ENCODE results near the gene ARTN. TPM values are rescaled to one million over a fixed set of nuclear protein-coding genes. Genes with fewer than 3 reads are reported as not detected.
A peak's percentile ranks its signal among the peaks of the same experiment; 100 is the strongest.

The ARTN gene
- not detected for total RNA-seq

- intact Hi-C loops (cut with DNase I) = loop anchor here (1.0 to 5.0 kb wide), 2 partner anchors 170 to 406 kb away; no protein-coding TSS in a partner anchor
- Histone ChIP-seq H3K4me1 (peaks cover 8 to 19% of the 10 kb centered on the region in 2 donors), H3K9me3 (no peaks in the 10 kb centered on the region), H3K27me3 (peaks cover 7% of the 10 kb centered on the region), H3K27ac (no peak within 1 kb of the TSS), H3K36me3 (peaks cover 0 to 3% of the 10 kb centered on the region in 2 donors), H3K4me3 (peak within 1 kb of the TSS; percentile 55 to 62)
- no peak for DNase-seq (ENCODE audit: low spot score in 2 of 2)
- TF ChIP-seq, protein P1, sequence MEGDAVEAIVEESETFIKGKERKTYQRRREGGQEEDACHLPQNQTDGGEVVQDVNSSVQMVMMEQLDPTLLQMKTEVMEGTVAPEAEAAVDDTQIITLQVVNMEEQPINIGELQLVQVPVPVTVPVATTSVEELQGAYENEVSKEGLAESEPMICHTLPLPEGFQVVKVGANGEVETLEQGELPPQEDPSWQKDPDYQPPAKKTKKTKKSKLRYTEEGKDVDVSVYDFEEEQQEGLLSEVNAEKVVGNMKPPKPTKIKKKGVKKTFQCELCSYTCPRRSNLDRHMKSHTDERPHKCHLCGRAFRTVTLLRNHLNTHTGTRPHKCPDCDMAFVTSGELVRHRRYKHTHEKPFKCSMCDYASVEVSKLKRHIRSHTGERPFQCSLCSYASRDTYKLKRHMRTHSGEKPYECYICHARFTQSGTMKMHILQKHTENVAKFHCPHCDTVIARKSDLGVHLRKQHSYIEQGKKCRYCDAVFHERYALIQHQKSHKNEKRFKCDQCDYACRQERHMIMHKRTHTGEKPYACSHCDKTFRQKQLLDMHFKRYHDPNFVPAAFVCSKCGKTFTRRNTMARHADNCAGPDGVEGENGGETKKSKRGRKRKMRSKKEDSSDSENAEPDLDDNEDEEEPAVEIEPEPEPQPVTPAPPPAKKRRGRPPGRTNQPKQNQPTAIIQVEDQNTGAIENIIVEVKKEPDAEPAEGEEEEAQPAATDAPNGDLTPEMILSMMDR (IDR thresholded peaks at IDR 0.05) = no peak
Observed at GRCh38 chr1:43933386-43934100, at the start of gene ARTN. ARTN (plus strand) TSS chr1:43933801; CDS start chr1:43935657, 1,856 bp downstream.

GRCh38 chr1:43885279-43885801 is 48.3 kb upstream of the ARTN start:
- Histone ChIP-seq H3K4me3 (no peak overlapping the region), H3K27ac (no peak overlapping the region), H3K9me3 (no peaks in the 10 kb centered on the region), H3K27me3 (no peaks in the 10 kb centered on the region), H3K4me1 (no peaks in the 10 kb centered on the region), H3K36me3 (no peaks in the 10 kb centered on the region)
- no peak for DNase-seq (ENCODE audit: low spot score in 2 of 2)
- TF ChIP-seq, protein P1 (IDR thresholded peaks at IDR 0.05) = no peak
- intact Hi-C loops (cut with DNase I) = no loop called here

GRCh38 chr1:43887748-43888147 is 45.9 kb upstream of the ARTN start:
- TF ChIP-seq, protein P1 (IDR thresholded peaks at IDR 0.05) = no peak
- no peak overlapping the region for H3K4me3 ChIP-seq
- DNase-seq (ENCODE audit: low spot score in 2 of 2) = no peak

GRCh38 chr1:43890815-43891214 is 42.8 kb upstream of the ARTN start:
- no peak overlapping the region for H3K4me3 ChIP-seq
- intact Hi-C loops (cut with DNase I) = no loop called here

More at GRCh38 chr1:43887748-43888147, 45.9 kb upstream of the ARTN start:
- Histone ChIP-seq H3K27ac (no peak overlapping the region), H3K9me3 (no peaks in the 10 kb centered on the region), H3K4me1 (no peaks in the 10 kb centered on the region), H3K36me3 (no peaks in the 10 kb centered on the region), H3K27me3 (no peaks in the 10 kb centered on the region)
- intact Hi-C loops (cut with DNase I) = no loop called here

GRCh38 chr1:43893006-43893405 is 40.6 kb upstream of the ARTN start:
- Histone ChIP-seq H3K27ac (no peak overlapping the region), H3K4me3 (no peak overlapping the region), H3K9me3 (no peaks in the 10 kb centered on the region), H3K27me3 (no peaks in the 10 kb centered on the region), H3K4me1 (no peaks in the 10 kb centered on the region), H3K36me3 (peaks cover 5 to 14% of the 10 kb centered on the region in 2 donors)
- intact Hi-C loops (cut with DNase I) = no loop called here
- DNase-seq (ENCODE audit: low spot score in 2 of 2) = no peak
- TF ChIP-seq, protein P1 (IDR thresholded peaks at IDR 0.05) = no peak

More at GRCh38 chr1:43890815-43891214, 42.8 kb upstream of the ARTN start:
- H3K4me1 ChIP-seq = no peaks in the 10 kb centered on the region
- TF ChIP-seq, protein P1 (IDR thresholded peaks at IDR 0.05) = no peak
- no peak overlapping the region for H3K27ac ChIP-seq
- H3K36me3 ChIP-seq = peaks cover 0 to 9% of the 10 kb centered on the region in 2 donors
- no peaks in the 10 kb centered on the region for H3K9me3 ChIP-seq
- DNase-seq (ENCODE audit: low spot score in 2 of 2) = no peak
- no peaks in the 10 kb centered on the region for H3K27me3 ChIP-seq

All from ascending aorta (tissue), 2 donors.